NCI-H526 treated with DMSO at 0.1 percent for 48 hours (cell line): ENCODE results near the gene PUS10.
"Not testable (repeated sequence)": the region's sequence is repeated elsewhere in the genome, so short reads cannot be mapped to it uniquely, and the experiment has no call there.

Experiments used
- DNase-seq: peaks from one replicate; lab custom pipeline; 2025; lab: John Stamatoyannopoulos, UW

Gene PUS10

DNA sequence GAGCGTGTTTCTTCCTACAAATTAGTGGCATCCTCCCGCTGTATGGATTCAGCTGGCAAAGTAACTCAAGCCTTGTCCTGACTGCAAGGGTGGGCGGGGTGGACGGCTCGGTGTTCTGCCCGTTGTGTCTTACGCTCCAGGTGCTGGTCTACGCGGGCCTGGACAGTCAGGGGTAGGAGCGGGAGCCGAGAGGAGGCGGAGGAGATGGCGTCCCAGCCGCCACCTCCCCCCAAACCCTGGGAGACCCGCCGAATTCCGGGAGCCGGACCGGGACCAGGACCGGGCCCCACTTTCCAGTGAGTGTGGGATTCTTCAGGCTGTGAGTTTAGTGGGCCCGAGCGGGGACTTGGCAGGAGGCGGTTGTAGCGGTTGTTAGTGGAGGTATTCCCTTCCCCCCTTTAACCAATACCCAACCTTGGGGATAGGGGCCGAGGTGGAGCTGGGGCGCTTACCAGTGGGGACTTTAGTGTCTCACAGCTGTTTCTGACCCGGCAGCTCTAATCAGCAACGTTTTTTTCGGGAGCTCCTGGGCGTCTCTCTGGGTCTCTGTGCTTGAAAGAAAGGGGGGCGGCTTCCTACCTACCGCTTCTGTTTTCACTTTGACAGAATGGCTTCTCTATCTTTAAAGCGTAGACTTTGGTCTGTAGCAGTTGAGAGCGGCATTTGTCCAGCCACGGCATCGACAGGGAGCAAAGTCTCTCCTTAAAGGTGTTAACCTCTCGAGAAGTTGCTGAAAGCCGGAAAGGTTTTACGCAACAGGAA is at the start of gene PUS10, which contains the start of gene PEX13:
TSS of gene PUS10 (minus strand) at position 700 of the 762 bp plus-strand sequence. CDS start 6,365 bp downstream, outside the sequence.
TSS of gene PEX13 (plus strand) at position 165 of the 762 bp plus-strand sequence. CDS start at position 205, 40 bp downstream.
- peak; percentile 95 for DNase-seq

GRCh38 chr2:61065714-61066709 is 48.0 kb upstream of the PUS10 start, which contains the start of gene SANBR:
Gene SANBR (plus strand): TSS chr2:61065871. CDS start chr2:61070351, 4,480 bp downstream.
- DNase-seq, result peak; percentile 86

DNA sequence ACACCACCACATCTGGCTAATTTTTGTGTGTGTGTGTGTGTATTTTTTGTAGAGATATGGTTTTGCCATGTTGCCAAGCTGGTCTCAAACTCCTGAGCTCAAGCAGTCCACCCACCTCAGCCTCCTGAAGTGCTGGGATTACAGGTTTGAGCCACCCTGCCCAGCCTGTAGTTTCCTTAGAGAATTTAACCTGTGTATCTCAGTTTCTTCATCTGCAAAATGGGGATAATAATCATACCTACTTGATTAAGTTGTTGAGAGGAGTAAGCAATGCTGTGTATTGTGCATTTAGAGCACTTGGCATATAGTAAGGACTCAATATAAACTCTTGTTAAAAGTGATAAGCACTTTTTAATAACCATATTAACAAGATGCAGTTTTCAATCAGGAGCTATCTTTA is 41.3 kb upstream of the PUS10 start:
- DNase-seq, result no peak

GRCh38 chr2:61057562-61057961 is 39.5 kb upstream of the PUS10 start:
- DNase-seq, result no peak

GRCh38 chr2:61055557-61055956 is 37.5 kb upstream of the PUS10 start:
- no peak for DNase-seq

- no peak for DNase-seq
These were observed 27.9 kb upstream of the PUS10 start for GRCh38 chr2:61045999-61046398.

- no peak for DNase-seq
These were observed 27.2 kb upstream of the PUS10 start for GRCh38 chr2:61045226-61045625.

GRCh38 chr2:61044636-61045035 is 26.6 kb upstream of the PUS10 start:
- DNase-seq, result no peak

DNA sequence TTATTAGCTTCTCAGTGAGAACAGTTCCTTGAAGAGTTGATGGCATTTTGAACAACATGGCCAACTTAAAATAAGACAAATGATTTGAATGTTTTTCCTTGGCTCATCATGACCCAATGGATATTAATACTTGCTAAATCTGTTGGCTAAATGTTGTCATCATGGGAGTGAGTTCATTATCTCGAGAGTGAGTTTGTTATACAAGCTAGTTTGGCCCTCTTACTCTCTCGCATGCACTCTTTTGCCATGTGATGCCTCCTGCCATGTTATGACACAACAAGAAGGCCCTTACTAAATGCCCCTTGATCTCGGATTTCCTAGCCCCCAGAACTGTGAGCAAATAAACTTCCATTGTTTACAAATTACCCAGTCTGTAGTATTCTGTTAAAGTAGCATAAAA is 24.8 kb upstream of the PUS10 start:
- no peak for DNase-seq

DNA sequence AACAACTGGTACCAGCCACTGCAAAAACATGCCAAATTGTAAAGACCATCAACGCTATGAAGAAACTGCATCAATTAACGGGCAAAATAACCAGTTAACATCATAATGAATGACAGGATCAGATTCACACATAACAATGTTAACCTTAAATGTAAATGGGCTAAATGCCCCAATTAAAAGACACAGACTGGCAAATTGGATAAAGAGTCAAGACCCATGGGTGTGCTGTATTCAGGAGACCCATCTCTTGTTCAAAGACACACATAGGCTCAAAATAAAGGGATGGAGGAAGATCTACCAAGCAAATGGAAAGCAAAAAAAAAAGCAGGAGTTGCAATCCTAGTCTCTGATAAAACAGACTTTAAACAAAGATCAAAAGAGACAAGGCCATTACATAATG is 18.6 kb upstream of the PUS10 start:
- DNase-seq, result not testable (repeated sequence)

DNA sequence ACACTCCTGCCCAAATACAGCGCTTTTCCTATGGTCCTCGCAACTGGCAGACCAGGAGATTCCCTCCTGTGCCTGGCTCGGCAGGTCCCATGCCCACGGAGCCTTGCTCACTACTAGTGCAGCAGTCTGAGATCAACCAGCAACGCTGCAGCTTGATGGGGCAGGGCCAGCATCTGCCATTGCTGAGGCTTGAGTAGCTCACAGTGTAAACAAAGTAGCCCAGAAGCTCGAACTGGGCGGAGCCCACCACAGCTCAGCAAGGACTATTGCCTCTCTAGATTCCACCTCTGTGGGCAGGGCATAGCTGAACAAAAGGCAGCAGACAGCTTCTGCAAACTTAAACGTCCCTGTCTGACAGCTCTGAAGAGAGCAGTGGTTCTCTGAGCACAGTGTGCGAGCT is 16.5 kb upstream of the PUS10 start:
- DNase-seq, result not testable (repeated sequence)

GRCh38 chr2:61029533-61029932 is 11.5 kb upstream of the PUS10 start:
- no peak for DNase-seq

- no peak for DNase-seq
These were observed 5.6 kb upstream of the PUS10 start for GRCh38 chr2:61023670-61024069.

DNA sequence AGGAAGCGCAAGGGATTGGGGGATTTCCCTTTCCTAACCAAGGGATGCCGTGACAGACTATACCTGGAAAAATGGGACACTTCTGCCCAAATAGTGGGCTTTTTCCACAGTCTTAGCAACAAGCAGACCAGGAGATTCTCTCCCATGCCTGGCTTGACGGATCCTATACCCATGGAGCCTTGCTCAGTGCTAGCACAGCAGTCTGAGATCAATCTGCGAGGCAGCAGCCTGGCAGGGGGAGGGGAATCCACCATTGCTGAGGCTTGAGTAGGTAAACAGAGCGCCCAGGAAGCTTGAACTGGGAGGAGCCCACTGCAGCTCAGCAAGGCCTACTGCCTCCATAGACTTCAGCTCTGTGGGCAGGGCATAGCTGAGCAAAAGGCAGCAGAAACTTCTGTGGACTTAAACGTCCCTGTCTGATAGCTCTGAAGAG is 3.2 kb upstream of the PUS10 start:
- no peak for DNase-seq

DNA sequence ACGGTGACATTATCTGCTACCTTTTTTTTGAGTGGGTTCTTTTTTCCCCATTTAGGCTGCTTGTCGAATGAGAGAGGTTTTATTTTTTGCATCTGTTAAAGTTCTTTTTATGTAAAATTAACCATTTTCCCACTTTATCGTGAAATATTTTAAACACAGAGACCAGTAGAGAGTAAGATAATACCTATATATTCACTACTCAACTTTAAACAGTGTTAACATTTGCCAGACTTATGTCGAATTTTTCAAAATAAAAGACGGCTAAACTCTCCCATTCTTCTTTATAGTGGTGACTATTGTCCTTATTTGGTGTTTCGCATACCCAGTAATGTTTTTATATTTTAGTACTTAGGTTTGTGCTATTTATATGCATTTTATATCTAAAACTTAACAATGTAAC is 743 bp upstream of the PUS10 start:
- no peak for DNase-seq

GRCh38 chr2:61018318-61018755 is 282 bp upstream of the PUS10 start:
- DNase-seq, result peak; percentile 41

GRCh38 chr2:61017003-61017555 is 976 bp downstream of the PUS10 start:
- DNase-seq, result peak; percentile 95

DNA sequence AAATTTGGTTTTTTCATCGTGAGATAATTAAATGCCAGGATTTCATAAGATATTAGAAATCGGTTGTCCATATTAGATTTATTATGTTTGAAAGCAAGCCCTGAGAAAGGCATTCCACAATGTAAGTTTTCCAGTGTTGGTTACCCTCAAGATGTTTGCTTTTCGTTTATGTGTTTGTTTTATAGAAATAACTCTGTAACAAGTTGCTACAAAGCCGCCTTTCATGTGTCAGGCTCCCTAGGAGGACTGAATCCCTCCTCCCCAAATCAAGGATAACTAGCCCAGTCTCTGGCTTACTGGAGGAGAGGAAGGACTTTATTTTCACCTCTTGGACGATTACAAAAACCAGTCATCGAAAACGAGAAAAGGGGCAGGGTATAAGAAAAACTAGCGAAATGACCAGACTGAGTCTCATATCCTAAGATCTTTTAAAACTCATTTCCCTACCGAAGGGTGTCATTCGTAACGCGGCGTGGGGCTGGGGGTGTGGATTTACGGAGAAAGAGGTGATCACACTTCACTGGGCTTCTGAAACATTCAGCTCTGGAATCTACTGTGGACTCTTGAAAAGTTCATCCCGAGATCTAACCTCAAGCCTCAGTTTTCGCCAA is 1.6 kb downstream of the PUS10 start:
- peak; percentile 34 for DNase-seq

- DNase-seq, result no peak
These were observed 2.1 kb downstream of the PUS10 start for GRCh38 chr2:61015976-61016375.

GRCh38 chr2:61014763-61015162 is 3.3 kb downstream of the PUS10 start:
- no peak for DNase-seq

- no peak for DNase-seq
These were observed 4.7 kb downstream of the PUS10 start for GRCh38 chr2:61013382-61013781.

GRCh38 chr2:61012303-61012702 is 5.8 kb downstream of the PUS10 start:
- not testable (repeated sequence) for DNase-seq
